GM12801 (cell line): Measurements from ENCODE around the gene TTYH1.

ENCODE experiments used
- TF ChIP-seq, protein P1 (sequence below): IDR thresholded peaks from one replicate; pipeline ENCODE4 v1.5.1; 2011; ENCODE audit warnings: control low read depth; ENCODE audit not compliant: insufficient read length; ENCODE audit errors: extremely low read depth

Gene TTYH1

DNA sequence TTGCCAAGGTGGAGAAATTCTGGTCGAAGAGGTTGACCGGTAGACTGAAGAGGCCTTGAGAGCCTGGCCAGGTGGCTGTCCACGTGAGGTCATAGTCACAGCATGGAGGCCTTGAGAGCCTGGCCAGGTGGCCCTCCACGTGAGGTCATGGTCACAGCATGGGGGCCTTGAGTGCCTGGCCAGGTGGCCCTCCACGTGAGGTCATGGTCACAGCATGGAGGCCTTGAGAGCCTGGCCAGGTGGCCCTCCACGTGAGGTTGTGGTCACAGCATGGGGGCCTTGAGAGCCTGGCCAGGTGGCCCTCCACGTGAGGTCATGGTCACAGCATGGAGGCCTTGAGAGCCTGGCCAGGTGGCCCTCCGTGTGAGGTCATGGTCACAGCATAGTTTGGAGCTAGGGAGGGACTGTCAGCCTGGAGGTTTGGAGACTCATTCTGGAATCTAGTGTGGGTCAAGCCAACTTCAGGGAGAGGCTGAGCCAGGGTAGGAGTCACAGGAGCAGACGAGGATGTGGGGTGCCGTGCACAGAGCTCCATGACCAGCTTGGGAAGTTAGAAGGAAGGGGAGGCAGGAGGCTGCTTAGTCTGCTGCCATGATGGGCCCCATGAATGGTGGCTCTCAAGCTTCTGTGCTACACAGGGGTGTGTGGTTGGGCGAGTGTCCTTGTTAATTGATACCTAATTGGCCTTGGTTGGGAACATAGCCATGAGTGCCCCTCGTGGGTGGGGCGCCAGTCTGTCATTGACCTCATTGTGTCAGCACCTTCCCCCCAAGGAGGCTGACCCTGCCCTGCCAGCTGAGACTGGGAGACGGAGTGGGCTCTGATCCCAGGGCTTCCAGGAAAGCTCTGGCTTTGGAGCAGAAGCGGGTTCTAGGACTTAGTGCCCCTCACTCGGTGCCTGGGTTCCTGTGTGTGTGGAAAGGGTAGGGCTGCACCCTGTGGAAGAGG, 44.3 kb downstream of the TTYH1 start:
- TF ChIP-seq, protein P1, sequence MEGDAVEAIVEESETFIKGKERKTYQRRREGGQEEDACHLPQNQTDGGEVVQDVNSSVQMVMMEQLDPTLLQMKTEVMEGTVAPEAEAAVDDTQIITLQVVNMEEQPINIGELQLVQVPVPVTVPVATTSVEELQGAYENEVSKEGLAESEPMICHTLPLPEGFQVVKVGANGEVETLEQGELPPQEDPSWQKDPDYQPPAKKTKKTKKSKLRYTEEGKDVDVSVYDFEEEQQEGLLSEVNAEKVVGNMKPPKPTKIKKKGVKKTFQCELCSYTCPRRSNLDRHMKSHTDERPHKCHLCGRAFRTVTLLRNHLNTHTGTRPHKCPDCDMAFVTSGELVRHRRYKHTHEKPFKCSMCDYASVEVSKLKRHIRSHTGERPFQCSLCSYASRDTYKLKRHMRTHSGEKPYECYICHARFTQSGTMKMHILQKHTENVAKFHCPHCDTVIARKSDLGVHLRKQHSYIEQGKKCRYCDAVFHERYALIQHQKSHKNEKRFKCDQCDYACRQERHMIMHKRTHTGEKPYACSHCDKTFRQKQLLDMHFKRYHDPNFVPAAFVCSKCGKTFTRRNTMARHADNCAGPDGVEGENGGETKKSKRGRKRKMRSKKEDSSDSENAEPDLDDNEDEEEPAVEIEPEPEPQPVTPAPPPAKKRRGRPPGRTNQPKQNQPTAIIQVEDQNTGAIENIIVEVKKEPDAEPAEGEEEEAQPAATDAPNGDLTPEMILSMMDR = no peak

DNA sequence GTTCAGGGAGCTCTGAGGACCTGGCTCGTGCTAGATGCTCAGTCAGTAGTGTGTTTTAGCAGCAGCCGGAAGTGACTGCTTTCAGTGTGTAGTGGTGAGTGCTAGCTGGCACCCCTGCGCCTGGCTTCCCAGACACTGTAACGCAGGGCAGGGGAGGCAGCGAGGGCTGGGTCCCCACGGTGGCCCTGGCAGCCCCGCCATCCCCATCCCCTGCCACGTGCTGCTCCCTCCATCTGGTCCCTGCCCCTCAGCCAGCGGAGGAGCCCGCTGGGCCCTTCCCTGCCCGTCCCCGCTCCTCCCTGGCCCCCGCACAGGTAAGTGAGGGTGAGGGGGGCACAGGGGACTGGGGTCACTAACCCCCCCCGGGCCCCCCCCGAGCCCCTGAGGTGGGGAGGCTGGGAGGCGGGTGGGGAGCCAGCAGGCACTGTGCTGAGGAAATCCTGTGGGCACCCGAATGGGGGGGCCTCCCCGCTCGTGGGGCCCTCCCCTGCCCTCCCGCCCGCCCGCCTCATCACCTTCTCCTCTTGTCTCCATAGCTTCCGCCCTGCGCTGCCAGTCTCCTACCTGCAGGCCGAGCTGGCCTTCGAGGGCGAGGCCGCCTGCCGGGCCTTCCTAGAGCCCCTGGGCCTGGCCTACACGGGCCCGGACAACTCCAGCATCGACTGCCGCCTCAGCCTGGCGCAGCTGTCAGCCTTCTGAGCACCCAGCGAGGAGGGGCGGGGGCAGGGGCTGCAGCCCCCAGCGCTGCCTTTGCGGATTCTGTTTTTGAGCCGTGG, 45.2 kb downstream of the TTYH1 start:
- TF ChIP-seq, protein P1 = no peak

DNA sequence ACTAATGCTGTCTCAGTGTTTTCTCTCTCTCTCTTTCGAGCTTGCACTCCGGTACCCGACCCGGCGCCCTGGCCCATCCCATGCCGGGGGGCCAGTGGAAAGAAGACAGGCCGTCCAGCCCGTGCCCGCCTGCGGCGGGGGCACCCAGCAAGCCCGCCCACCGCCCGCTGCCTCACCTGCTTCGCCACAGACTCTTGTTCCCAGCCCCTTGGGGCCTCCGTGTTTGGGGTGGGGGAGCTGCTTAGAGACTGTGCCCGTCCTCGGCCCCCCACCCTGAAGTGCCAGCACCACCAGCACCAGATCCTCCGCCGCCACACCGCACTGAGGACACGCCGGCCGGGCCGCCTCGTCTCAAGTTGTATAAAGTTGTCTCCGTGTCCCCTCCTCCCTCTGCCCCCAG, 45.9 kb downstream of the TTYH1 start:
- TF ChIP-seq, protein P1 = no peak

DNA sequence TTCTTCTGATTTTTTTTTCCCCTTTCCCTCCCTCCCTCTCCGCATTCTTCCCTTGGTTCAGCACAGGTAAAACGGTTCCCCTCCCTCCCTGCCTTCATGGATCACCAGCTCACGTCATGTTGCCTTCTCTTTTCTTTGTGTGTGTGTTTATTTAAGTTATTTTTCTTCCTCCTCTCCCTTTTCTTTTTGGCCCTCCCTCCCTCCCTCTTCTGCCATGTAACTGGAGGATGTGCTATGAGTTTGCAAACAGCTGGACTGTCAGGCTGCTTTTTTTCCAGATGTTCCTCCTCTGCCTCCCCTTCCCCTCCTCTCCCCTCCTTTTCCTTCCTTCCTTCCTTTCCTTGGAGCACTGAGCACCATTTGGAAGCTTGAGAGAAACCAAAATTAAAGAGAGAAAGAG, 46.3 kb downstream of the TTYH1 start:
- TF ChIP-seq, protein P1 = no peak

DNA sequence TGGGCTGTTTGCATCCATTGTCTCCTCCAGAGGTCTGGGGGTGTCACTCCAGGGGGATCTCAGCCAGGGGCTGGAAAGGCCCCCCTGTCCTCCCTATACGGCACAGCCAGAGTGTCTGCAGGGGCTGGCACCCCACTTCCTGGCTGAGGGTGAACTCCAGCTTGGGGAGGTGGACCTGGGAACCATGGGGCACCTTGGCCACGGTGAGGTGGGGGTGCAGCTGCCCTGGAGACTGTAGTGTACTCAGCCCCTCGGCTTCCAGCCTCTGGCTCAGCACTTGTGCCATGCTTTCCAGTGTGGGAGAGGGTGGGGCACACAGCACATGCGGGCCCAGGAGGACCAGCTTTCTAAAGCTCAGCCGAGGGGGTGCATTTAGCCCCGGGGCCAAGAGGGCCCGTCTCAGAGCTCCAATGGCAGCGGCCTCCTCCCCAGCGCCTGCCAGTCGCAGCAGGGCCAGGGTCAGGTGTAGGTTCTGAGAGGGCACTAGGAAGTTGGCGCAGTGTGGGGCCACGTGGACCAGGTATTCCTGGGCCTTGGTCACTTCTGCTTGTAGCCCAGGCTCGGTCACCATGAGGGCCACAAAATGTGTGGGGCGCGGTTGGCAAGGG, 46.9 kb downstream of the TTYH1 start:
- TF ChIP-seq, protein P1 = no peak

DNA sequence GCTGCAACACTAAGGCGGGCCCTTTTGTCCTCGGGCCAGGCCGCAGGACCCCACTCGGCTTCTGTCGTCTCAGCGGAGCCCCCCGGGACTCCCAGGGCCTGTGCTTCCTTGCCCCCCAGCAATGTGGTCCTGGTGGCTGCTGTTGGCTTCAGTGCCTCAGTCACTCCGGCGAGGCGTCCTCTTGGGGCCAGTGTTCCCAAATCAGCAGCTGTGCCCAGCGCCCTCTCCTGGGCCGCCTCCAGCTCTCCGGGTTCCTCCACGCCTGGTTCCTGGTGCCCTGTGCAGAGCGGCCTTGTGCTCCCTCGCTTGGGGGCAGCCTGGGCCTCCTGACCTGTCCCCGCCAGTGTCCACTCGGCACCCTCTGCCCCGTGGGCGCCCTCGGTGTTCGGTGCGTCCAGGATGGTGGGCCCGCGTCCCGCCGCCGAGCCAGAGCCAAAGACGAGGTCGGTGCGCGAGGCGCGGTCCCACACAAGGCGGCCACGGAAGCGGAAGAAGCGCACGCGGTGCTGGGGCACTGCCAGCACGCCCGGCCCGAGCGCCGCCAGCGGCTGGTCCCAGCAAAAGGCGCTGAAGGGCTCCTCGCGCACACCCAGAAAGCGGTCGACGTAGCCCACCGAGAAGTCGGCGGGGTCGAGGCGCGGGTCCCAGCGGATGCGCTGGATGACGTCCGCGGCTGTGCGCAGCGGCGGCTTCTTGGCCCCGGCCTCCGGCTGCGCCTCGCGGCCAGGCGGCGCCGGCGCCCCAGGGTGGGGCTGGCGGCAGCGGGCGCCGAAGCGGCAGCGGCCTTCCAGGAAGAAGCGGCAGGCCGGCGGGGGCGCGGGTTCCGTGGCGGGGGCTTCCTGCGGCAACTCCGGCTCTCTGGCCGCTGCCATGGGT, 47.6 kb downstream of the TTYH1 start:
- TF ChIP-seq, protein P1 = no peak
